NT2/D1 (cell line): ENCODE measurements around the gene TRMO.

ENCODE experiments used
- DNase-seq: peaks from one replicate; pipeline ENCODE4 v3.0.0-alpha.2; 2011; ENCODE audit warnings: low read depth, low spot score
- H3K27me3 ChIP-seq: 2 replicates; pipeline ENCODE4 v1.6.0; 2011; ENCODE audit warnings: mild to moderate bottlenecking; ENCODE audit not compliant: insufficient read length, insufficient read depth
- H3K36me3 ChIP-seq: 2 replicates; pipeline ENCODE4 v1.6.1; 2011; ENCODE audit warnings: mild to moderate bottlenecking, low read length, mixed read lengths; ENCODE audit not compliant: insufficient read depth, insufficient read length
- H3K4me1 ChIP-seq: 2 replicates; pipeline ENCODE4 v1.5.1; 2011; ENCODE audit not compliant: insufficient read depth, insufficient read length
- H3K4me3 ChIP-seq: 2 replicates; pipeline ENCODE4 v1.5.1; 2011; ENCODE audit warnings: low read depth; ENCODE audit not compliant: insufficient read length
- H3K9ac ChIP-seq: 2 replicates; pipeline ENCODE4 v1.6.0; 2011; ENCODE audit warnings: low read depth; ENCODE audit not compliant: insufficient read length
- H3K9me3 ChIP-seq: 2 replicates; pipeline ENCODE4 v1.5.1; 2011; ENCODE audit warnings: mild to moderate bottlenecking, low read length; ENCODE audit not compliant: insufficient read depth
- SUZ12 ChIP-seq: IDR thresholded peaks from 2 replicates; pipeline ENCODE4 v1.6.1; 2011; ENCODE audit not compliant: insufficient read length, insufficient read depth; ENCODE audit errors: extremely low read depth
- YY1 ChIP-seq: IDR thresholded peaks from 2 replicates; pipeline ENCODE4 v1.6.1; 2011; ENCODE audit not compliant: insufficient read length, insufficient read depth
- ZNF274 ChIP-seq: IDR thresholded peaks from 2 replicates; pipeline ENCODE4 v1.6.1; 2011; ENCODE audit warnings: mild to moderate bottlenecking, low read depth, low read length

The TRMO gene

DNA sequence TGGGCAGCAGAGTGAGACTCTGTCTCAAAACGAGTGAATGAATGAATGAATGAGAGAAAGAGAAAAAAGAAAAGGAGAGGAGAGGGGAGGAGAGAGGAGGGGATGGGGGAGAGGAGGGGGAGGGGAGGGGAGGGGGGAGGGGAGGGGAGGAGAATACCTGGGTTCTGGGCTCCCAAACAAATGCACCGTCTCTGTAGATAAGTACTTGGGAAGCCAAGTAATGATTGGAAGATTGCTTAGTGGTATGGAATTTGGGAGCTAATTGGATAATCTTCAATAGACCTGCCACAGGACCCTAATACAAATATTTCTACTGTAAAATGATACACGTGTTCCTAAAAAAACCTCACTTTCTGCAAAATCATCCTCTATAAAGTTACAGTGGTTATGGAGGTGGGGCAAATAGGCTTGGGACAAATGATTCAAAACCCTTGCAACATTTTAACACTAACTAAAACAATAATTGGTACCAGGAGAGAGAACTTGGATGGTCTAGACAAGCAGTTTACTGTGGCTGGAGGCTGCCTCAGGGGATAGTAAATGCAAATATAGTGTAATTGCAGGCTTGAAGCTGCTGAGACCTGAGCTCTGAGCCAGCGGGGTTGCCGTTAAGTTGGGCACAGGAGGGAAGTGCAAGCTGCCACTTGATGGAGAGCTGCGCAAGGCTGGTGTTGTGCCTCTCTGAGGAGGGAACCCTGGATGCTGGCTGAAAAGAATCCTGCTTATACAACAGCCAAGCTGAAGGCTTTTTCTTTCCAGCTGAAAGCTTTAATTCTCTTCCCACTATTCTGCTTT, 12.2 kb upstream of the TRMO start:
- no peak for DNase-seq
- H3K4me3 ChIP-seq, result no peak overlapping the region
- peaks cover 2% of the 10 kb centered on the region for H3K27me3 ChIP-seq
- H3K36me3 ChIP-seq, result no peaks in the 10 kb centered on the region
- no peaks in the 10 kb centered on the region for H3K9me3 ChIP-seq
- no peaks in the 10 kb centered on the region for H3K4me1 ChIP-seq
- TF ChIP-seq YY1 (no peak), SUZ12 (no peak), ZNF274 (no peak)
- H3K9ac ChIP-seq, result no peak overlapping the region

DNA sequence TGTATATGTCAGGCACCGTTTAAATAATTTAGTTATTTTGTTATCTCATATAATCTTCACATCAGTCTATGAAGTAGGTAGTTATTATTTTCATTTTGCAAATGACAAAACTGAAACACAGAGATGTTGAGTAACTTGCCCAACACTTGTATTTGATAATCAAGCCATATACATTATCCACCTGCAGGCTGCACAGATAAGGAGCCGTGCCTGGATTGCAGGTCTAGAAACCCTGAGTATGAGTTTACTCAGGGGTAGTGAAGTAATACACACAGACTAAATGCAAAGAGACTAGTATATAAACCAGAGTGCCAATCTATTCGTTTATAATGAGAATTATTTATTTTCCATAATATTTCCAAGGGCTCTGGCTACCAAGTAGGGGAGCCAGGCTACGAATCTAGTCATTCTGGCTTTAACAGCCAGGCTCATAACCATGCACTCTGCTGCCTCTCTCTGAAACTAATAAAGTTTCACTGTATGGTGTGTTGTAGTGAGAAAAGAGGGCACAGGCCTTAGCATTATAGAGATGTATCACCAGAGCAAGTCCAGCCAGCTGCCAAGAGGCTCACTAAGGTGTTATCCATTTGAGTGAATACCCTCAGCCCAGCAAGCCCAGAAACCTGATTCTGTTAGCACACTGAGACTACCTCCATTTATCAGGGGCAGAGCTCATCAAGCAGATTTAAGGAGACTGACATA, 11.1 kb upstream of the TRMO start:
- H3K36me3 ChIP-seq, result no peaks in the 10 kb centered on the region
- H3K27me3 ChIP-seq, result peaks cover 2% of the 10 kb centered on the region
- no peak for DNase-seq
- TF ChIP-seq YY1 (no peak), SUZ12 (no peak)
- no peak overlapping the region for H3K4me3 ChIP-seq
- no peak overlapping the region for H3K9ac ChIP-seq
- H3K9me3 ChIP-seq, result no peaks in the 10 kb centered on the region
- no peaks in the 10 kb centered on the region for H3K4me1 ChIP-seq

DNA sequence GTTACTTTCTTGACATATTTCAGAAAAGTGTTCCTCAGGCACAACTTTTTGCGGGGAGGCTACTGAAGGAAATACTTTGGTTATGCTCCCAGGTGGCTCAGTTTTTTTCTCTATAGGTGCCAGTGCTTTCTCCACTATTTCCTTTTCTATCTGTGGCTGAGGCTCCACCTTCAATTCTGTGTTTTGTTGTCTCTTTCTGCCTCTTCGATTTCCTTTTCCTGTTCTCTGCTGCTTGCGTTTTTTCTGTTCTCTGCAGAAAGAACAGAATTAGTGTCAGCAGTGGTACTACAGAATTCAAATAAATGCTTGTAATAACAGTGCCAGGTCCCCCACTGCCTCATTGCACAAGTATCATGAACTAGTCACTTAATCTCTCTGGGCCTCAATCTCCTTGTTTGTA, 8.7 kb upstream of the TRMO start:
- Histone ChIP-seq H3K36me3 (no peaks in the 10 kb centered on the region), H3K9me3 (no peaks in the 10 kb centered on the region), H3K27me3 (peaks cover 4% of the 10 kb centered on the region), H3K9ac (no peak overlapping the region), H3K4me3 (no peak overlapping the region), H3K4me1 (no peaks in the 10 kb centered on the region)
- no peak for DNase-seq
- TF ChIP-seq ZNF274, result no peak
- no peak for TF ChIP-seq SUZ12
- TF ChIP-seq YY1, result no peak

GRCh38 chr9:97928986-97929604, 6.8 kb upstream of the TRMO start:
- no peak for TF ChIP-seq ZNF274
- TF ChIP-seq SUZ12, result no peak
- TF ChIP-seq YY1, result no peak
- no peaks in the 10 kb centered on the region for H3K9me3 ChIP-seq

DNA sequence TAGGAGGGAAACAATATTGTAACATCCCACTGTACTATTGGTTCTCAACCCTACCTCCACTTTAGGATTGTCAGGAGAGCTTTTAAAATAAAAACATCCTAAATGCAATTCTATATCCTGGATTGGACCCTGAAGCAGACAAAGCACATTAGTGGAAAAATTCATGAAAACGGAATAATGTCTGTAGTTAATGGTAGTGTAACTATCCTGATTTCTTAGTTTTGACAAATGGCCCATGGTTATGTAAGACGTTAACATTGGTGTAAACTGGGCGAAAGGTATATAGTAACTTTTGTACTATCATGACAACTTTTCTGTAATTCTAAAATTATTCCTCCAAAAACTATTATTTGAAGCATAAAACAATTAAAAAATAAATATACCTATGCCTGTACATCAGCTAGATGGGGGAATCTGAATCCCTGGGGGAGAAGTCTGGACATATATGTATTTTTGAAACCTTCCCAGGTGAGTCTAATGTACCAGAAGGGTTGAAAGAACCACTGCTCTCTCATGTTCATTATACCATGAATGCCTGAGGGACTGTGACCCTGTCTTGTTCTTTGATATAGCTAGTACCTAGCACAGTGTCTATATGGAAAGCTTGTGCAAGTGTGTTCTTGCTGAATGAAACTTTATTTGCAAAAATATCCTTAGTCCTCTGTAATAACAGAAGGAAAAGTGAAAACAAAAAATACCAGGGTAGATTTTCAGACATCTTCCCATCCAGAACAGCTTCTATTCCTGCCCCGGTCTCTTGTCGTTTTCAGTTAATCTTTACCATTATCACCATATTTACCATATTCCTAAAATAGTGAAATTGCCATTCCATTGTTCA, 3.4 kb upstream of the TRMO start:
- peaks cover 3% of the 10 kb centered on the region for H3K27me3 ChIP-seq

More at GRCh38 chr9:97928986-97929604, 6.8 kb upstream of the TRMO start:
- DNase-seq, result no peak
- Histone ChIP-seq H3K36me3 (no peaks in the 10 kb centered on the region), H3K27me3 (peaks cover 3% of the 10 kb centered on the region), H3K4me3 (no peak overlapping the region), H3K9ac (no peak overlapping the region), H3K4me1 (no peaks in the 10 kb centered on the region)

DNA sequence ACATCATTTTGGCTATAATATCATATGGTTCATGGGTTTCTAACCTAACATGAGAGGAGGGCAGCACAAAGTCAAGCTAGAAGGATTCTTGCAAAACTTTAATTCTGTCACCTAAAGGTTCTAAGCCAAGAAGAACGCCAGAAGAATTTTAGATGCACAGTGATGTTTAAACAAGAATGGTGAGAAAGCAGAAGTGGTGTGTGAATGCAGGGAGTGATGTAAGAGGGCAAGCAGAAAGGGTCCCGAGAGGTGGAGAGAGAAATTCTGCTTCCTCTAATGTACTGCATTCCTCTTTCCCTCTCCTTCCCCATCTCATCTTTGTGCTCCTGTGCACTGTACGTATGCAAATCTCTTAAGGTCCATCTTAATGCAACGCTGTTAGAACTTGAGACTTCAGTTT, 2.1 kb upstream of the TRMO start:
- H3K27me3 ChIP-seq, result peaks cover 3% of the 10 kb centered on the region
- H3K4me1 ChIP-seq, result no peaks in the 10 kb centered on the region
- no peak overlapping the region for H3K9ac ChIP-seq
- no peaks in the 10 kb centered on the region for H3K9me3 ChIP-seq
- no peaks in the 10 kb centered on the region for H3K36me3 ChIP-seq
- TF ChIP-seq SUZ12 (no peak), YY1 (no peak), ZNF274 (no peak)
- no peak for DNase-seq
- no peak overlapping the region for H3K4me3 ChIP-seq

More for the DNA sequence above, 3.4 kb upstream of the TRMO start:
- Histone ChIP-seq H3K9me3 (no peaks in the 10 kb centered on the region), H3K36me3 (no peaks in the 10 kb centered on the region), H3K9ac (no peak overlapping the region), H3K4me3 (no peak overlapping the region), H3K4me1 (no peaks in the 10 kb centered on the region)
- DNase-seq, result no peak
- TF ChIP-seq YY1, result no peak
- no peak for TF ChIP-seq ZNF274
- TF ChIP-seq SUZ12, result no peak

DNA sequence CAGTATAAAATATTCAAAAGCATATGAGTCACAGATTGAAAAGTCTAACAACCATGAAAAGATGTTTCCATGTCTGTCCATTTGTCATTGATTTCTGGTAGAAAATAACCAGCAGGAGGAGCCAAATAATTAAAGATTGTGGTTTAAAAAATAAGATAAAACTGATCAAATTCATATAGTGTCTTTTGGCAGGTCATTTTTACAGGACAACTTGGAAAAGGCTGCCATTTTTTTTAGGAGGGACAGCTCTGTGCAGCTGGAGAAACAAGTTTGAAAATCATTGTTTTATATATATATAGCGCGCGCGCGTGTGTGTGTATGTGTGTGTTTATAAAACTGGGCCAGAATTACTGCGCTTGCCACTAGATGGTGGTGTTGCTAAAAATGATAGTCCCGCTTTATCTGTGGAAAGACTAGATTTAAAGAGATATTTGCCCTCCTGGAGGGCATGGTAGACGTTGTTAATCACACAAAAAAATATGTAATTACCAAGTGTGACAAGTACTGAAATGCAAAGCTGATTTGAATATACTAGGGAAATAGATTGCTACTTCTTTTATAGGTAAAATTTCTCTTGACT, 1.3 kb upstream of the TRMO start:
- Histone ChIP-seq H3K4me3 (no peak overlapping the region), H3K36me3 (no peaks in the 10 kb centered on the region), H3K9ac (peak overlapping the region; percentile 39), H3K4me1 (no peaks in the 10 kb centered on the region), H3K27me3 (peaks cover 3% of the 10 kb centered on the region), H3K9me3 (no peaks in the 10 kb centered on the region)
- peak; percentile 43 for DNase-seq
- no peak for TF ChIP-seq ZNF274
- no peak for TF ChIP-seq SUZ12
- no peak for TF ChIP-seq YY1
